Fibroblast of gingiva (primary cell): Measurements from ENCODE around the gene PRSS33.

Source experiments
- DNase-seq: peaks from one replicate; pipeline ENCODE4 v3.0.0-alpha.2; 2011; ENCODE audit warnings: low read depth

The PRSS33 gene

DNA sequence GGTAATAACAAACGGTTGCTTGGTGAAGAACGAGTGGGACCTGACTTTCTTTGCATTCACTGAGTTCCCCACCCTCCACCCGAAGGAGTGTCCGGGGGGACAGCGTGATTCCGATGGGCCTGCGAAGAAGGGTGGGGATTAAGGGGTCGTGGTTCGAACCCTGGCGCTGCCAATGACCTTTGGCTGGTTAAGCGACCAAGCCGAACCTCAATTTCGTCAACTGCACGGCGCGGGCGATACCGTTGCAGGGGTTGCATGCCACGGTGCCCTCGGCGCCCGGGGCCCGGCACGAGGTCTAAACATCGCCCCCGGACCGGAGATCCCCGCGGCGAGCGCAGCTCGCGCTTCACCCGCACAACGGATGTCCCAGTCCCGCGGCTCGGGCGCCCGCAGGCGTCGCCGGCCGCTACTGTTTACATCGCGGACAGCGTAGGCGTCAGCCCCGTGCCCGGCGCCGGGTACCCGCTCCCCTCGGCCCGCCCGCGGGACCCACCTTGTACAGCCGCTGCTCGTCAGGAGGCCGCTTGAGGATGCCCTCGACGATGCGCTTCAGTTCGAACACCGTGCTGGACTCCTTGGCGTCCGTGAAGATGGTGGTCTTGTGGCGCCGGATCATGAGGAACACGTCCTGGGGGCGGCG, 10.7 kb downstream of the PRSS33 start:
- DNase-seq, result no peak

DNA sequence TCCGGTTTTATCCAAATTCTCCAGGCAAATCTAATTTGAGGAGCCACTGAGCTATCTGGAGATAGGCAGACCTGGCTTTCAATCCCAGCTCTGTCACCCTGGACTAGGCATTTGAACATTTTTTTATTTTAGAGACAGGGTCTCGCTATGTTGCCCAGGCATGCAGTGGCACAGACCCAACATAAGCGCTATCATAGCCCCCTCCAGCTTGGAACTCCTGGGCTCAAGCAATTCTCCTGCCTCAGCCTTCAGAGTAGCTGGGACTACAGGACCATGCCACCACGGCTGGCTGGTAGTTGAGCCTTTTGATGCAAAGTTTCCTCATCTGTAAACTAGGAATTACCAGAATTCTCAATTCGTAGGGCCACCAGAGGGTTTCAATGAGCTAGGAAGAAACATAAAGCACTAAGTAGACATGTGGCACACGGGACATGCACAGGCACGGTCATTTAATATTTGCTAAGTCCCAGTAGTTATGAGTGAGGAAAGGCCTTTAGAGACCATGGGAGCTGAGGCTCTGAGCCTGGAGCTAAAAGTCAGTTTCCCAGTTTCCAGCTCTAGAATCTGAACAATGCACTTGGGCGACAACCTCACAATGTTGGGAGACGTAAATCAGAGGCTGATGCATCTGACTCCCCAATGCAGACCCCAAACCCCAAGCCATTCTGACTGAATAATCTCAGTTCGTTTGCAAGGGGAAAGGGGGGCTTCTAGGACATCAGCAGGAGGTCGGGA, 11.4 kb downstream of the PRSS33 start:
- no peak for DNase-seq

DNA sequence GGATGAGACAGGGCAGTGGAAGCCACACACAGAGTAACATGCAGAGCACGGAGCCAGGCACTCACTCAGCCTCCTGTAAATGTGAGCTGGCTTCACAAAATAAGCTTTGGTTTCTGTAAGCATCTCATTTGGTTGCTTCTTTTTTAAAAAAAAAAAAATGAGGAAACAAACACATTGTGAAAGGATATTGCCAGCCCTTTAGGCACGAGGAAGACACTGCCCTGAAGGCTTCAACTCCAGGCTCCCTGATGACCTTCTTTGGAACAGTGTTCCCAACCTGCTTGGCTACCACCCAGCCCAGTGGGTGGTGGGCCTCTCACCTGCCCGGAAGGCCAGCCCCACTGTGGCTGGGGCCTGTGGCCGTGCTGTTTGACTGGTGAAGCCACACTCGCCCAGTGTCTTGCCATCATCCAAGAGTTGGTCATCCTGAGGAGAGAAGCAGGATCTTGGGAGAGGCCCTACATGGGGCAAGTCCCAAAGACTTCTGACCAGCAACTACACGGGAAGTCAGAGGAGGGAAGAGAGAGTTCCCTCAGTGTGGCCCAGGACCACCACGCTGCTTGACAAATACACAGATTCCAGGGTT, 12.1 kb downstream of the PRSS33 start:
- no peak for DNase-seq

DNA sequence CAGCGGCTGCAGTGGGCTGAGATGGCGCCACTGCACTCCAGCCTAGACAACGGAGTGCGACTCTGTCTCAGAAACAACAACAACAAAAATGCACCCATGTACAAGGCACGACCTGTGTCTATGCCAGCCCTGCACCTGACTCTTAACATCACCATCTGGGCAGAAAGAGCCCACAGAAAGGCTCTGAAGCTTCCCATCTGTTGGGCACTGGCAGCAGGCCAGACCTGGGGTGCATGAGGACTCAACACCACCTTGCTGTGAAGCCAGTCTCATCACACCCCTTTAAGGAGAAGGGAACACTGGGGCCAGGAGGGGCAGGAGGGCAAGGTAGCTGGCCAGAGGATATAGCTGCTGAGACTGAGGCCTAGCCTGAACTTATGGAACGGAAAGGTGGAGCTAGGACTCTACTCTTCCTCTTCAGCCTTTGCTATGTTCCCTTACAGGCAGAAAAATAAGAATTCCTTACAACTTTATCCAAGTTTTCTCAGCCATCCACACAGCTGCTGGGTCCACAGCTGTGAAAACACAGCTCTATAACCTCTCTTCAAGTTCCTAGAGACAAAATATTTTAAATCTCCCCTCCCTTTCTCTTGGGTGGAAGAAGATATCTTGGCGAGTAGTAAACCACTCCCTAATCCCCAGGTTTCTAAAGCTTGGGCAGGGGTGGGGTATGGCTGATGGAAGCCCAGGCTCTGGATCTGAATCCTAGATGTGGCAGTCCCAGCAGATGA, 13.0 kb downstream of the PRSS33 start:
- DNase-seq, result no peak

DNA sequence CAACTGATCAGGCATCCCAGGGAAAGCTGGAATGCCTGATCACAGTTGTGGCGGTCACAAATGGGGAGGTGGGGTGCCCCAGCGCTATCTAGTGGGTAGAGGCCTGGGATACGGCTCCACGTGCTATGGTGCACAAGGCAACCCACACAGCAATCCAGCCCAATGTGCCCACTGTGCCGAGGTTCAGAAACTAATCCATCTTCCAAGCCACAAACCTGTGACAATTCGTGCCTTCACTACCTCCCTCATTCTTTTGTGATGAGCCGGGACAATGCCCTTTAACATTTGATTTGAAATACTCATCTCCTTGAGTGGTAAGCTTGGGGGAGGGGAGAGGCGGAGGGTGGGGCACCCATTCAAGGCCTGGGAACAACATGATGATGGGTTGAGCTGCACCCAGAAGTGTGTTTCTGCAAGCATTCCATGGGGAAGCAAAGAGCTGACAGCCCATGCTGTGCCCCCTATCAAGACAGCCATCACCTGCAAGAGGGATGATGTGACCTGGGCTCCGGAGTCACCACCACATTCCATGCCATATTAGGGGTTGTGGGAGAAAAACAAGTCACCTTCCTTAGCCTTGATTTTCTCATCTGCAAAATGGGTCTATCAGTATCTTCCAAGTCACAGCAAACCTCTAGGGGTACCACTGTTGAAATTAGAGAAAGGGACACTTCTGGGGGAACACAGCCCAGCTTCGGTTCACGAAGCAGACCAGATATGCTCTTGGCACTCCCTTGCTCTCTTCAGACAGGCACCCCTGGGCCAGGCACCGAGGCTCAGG, 14.0 kb downstream of the PRSS33 start:
- peak; percentile 17 for DNase-seq

DNA sequence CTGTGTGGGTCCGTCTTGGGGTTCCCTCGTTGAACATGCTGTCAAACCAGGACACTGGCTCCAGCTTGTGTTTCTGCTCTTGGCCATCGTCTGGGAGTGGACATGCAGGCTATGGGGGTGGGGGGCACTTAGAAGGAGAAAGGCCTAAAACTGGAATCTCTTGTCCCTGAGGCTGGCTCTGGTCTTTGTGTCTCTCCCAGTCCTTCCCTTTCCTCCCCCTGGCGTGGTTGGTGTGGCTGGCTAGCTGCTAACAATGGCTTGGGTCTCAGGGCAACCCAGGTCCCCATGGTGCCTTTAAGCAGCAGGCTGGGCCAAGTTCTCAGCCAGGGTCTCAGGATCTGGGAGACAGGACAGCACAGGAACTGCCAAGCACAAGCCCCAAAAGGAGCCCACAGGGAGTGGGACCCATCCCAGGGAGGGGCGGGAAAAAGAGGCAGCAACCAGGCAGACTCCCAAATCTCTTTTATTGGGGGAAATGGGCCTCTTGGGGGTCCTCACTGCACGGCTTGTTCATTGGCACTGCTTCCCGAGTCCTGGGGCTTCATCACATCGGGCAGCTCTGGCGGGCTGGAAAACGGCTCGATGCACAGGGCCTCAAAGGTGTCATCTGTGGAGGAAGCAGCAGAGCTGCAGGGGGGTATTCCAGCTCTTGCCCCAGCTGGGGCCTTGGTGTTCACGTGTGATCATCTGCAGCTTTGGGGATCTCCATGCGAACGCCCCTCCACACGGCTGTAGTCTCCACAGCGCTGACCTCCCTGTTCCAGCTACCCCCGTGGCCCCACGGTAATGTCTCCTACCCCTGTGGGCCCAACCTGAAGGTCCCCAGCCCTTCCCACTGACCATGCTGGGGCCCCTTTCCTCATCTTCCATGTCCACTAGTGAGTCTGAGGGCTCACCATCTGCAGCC, 15.6 kb downstream of the PRSS33 start:
- no peak for DNase-seq

DNA sequence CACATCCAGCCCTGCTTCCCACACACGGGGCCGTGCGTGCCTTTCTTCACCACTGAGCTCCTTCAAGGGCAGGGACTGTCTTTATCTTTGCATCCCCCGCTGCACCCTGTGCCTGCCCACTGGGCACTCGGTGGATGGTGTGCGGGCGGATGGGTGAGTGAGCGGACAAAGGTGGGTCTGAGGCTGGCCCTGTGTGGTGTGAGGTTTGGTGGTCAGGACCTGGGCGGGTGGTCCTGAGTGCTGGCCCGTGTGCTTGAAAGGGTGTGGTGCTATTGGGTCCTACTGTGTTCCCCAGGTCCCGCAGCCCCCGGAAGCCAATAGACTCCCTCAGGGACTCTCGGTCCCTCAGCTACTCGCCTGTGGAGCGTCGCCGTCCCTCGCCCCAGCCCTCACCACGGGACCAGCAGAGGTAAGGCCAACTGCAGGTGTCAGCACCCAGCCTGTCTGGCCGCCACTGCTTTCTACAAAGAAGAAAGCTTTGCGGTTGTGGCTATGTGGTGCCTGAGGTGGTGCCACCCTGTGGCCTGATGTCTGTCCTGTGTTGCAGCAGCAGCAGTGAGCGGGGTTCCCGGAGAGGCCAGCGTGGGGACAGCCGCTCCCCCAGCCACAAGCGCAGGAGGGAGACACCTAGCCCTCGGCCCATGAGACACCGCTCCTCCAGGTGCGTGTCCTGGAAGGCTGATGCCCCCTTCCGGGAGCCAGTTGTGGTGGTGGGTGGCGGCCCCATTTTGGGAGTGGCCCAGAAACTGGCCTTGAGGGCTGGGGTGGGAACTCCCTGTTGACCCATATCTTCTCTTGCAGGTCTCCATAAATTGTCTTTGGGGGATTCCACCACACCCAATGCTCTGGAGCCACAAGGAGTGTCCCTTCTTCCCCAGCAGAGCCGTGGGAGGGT, 17.1 kb downstream of the PRSS33 start:
- DNase-seq, result no peak

DNA sequence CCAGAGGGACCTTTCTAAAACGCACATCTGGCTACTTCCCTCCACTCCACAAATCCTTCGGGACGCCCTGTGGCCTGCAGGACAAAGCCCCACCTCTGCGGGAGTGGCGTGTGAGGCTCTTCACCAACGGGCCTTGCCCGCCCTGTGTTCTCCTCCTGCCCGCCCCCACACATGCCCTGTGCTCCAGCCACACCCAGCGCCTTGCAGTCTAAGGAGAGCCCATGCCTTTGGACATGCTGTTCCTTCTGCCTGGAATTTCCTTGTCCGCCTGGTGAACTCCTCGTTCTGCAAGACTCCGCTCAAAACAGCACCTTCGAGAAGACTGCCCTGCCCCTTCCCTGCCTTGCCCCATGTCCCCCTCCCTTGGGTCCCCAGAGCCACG, 17.7 kb downstream of the PRSS33 start:
- peak; percentile 67 for DNase-seq

DNA sequence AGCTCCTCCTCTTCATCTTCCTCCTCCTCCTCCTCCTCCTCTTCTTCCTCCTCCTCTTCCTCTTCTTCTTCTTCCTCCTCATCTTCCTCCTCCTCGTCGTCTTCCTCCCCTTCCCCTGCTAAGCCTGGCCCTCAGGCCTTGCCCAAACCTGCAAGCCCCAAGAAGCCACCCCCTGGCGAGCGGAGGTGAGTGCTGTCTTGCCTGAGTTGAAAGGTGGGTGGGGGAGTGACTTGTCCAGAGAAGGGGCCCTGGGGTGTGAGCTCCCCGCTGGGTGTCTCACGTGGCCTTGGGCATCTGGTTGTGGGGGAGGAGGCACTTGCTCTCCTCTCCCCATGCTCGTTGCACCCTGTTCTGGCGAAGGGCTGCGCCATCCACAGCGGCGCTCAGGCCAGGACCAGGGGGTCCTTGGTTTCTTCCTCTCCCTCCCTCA, 18.2 kb downstream of the PRSS33 start:
- DNase-seq, result no peak

DNA sequence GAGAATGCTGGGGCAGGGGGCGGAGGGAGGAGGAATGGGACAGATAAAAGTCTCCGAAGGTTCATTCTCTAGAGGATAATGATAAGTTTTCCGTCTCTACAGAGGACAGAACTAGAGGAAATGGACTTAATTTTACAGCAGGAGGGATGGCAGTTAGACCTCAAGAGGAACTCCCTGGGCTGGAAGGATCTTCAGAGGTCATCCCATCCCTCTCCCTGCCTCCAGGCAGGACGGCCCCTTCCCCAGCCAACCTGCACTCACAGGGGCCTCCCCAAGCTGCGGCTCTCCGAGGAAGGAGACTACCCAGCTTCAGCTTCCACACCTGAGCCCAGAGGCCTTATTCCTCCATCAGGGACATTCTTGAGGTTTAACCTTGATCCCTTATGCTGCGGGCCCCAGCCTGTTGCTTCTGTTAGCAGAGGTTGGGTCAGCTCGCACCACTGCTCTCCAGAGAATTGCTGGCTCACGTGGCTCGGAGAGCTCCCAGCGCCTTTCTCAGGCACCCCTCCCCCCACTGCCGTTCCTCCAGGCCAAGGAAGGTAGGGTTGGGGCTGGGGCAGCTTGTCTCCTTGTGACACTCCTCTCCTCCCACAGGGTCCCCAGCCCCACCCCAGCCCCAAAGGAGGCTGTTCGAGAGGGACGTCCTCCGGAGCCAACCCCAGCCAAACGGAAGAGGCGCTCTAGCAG, 18.8 kb downstream of the PRSS33 start:
- DNase-seq, result no peak

DNA sequence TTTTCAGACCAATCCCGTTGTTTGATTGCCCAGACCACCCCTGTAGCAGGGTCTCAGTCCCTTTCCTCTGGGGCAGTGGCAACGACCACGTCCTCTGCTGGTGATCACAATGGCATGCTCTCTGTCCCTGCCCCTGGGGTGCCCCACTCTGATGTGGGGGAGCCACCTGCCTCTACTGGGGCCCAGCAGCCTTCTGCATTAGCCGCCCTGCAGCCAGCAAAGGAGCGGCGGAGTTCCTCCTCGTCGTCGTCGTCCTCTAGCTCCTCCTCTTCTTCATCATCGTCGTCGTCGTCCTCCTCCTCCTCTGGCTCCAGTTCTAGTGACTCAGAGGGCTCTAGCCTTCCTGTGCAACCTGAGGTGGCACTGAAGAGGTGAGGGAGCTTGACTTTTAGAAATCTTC, 19.5 kb downstream of the PRSS33 start:
- no peak for DNase-seq

DNA sequence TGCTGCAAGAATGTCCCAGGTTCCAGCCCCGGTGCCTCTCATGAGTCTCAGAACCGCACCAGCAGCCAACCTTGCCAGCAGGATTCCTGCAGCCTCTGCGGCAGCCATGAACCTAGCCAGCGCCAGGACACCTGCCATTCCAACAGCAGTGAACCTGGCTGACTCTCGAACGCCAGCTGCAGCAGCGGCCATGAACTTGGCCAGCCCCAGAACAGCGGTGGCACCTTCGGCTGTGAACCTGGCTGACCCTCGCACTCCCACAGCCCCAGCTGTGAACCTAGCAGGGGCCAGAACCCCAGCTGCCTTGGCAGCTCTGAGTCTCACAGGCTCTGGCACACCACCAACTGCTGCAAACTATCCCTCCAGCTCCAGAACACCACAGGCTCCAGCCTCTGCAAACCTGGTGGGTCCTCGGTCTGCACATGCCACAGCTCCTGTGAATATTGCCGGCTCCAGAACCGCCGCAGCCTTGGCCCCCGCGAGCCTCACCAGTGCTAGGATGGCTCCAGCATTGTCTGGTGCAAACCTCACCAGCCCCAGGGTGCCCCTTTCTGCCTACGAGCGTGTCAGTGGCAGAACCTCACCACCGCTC, 20.1 kb downstream of the PRSS33 start:
- DNase-seq, result no peak

DNA sequence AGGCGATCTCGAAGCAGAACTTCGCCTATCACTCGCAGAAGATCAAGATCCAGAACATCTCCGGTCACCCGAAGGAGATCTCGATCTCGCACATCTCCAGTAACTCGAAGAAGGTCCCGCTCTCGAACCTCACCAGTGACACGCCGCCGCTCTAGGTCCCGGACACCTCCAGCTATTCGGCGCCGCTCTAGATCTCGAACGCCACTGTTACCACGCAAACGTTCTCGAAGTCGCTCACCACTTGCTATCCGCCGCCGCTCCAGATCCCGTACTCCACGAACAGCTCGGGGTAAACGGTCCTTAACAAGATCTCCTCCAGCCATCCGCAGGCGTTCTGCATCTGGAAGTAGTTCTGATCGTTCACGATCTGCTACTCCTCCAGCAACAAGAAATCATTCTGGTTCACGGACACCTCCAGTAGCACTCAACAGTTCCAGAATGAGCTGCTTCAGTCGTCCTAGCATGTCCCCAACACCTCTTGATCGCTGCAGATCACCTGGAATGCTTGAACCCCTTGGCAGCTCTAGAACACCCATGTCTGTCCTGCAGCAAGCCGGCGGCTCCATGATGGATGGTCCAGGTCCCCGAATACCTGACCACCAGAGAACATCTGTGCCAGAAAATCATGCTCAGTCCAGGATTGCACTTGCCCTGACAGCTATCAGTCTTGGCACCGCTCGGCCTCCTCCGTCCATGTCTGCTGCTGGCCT, 20.8 kb downstream of the PRSS33 start:
- no peak for DNase-seq

DNA sequence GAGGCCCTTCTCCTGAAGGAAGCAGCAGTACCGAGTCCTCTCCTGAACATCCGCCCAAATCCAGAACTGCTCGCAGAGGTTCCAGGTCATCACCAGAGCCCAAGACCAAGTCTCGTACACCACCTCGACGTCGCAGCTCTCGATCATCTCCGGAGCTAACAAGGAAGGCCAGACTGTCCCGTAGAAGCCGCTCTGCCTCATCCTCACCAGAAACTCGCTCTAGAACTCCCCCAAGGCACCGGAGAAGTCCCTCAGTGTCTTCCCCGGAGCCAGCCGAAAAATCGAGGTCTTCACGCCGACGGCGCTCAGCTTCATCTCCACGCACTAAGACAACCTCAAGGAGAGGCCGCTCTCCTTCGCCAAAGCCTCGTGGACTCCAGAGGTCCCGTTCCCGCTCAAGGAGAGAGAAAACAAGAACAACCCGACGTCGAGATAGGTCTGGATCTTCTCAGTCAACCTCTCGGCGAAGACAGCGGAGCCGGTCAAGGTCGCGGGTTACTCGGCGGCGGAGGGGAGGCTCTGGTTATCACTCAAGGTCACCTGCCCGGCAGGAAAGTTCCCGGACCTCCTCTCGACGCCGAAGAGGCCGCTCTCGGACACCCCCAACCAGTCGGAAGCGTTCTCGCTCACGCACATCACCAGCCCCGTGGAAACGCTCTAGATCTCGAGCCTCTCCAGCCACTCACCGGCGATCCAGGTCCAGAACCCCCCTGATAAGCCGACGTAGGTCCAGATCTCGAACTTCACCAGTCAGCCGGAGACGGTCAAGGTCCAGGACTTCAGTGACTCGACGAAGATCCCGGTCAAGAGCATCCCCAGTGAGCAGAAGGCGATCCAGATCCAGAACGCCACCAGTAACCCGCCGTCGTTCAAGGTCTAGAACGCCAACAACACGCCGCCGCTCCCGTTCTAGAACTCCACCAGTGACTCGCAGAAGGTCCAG, 21.6 kb downstream of the PRSS33 start:
- no peak for DNase-seq

DNA sequence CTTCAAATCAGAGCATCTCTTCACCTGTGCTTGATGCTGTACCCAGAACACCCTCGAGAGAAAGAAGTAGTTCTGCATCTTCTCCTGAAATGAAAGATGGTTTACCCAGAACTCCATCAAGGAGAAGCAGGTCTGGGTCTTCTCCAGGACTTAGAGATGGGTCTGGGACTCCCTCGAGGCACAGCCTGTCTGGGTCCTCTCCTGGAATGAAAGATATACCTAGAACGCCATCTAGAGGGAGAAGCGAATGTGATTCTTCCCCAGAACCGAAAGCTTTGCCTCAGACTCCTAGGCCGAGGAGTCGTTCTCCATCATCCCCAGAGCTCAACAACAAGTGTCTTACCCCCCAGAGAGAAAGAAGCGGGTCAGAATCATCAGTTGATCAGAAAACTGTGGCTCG, 22.6 kb downstream of the PRSS33 start:
- no peak for DNase-seq

DNA sequence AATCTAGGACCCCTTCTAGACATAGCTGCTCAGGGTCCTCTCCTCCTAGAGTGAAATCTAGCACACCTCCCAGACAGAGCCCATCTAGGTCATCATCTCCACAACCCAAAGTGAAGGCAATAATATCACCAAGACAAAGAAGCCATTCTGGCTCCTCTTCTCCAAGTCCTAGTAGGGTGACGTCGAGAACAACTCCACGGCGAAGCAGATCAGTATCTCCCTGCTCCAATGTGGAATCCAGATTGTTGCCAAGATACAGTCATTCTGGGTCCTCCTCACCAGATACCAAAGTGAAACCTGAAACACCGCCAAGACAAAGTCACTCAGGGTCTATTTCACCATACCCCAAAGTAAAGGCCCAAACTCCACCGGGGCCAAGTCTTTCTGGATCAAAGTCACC, 24.2 kb downstream of the PRSS33 start:
- no peak for DNase-seq

DNA sequence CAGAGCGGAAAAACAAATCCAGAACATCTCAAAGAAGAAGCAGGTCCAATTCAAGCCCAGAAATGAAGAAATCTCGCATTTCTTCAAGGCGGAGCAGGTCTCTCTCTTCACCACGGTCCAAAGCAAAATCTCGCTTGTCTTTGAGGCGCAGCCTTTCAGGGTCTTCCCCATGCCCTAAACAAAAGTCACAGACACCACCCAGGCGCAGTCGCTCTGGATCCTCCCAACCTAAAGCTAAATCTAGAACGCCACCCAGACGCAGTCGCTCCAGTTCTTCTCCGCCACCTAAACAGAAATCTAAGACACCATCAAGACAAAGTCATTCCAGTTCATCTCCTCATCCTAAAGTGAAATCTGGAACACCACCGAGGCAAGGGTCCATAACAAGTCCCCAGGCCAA, 24.6 kb downstream of the PRSS33 start:
- no peak for DNase-seq
